ENCODE measurements around the gene ADGRG3. TPM values are rescaled to one million over a fixed set of nuclear protein-coding genes. Genes with fewer than 3 reads are reported as not detected.
A peak's percentile ranks its signal among the peaks of the same experiment; 100 is the strongest.

Gene ADGRG3
- total and polyA plus RNA-seq, 9 of the 15 experiments (the other 6 are each of a cell fraction or from before 2014, with no cell fraction given), result 0.09 to 0.52 (median 0.14) TPM; not detected in 3

GRCh38 chr16:57682809-57683635 is 14.9 kb downstream of the ADGRG3 start (continued):
- no peak for TF ChIP-seq TSHZ1 (CRISPR knock-in tag; IDR thresholded peaks at IDR 0.05)
- no peak for TF ChIP-seq ZNF644 (tag; IDR thresholded peaks at IDR 0.05; ENCODE audit: low read depth)
- no peak for TF ChIP-seq TFE3 (CRISPR knock-in tag; IDR thresholded peaks at IDR 0.05)
- no peak for TF ChIP-seq BACH1 (tag; IDR thresholded peaks at IDR 0.05)
- TF ChIP-seq ADNP (tag; IDR thresholded peaks at IDR 0.05), result no peak
- no peak for TF ChIP-seq CCNT2 (IDR thresholded peaks at IDR 0.05; ENCODE audit: borderline replicate concordance, extremely low read depth, insufficient read length, low read depth, low read length)
- no peak for TF ChIP-seq HMGXB4 (CRISPR knock-in tag; IDR thresholded peaks at IDR 0.05)
- no peak for TF ChIP-seq SMAD3 (CRISPR knock-in tag; conservative IDR thresholded peaks at IDR 0.05)
- no peak for TF ChIP-seq ZNF551 (CRISPR knock-in tag; IDR thresholded peaks at IDR 0.05)
- no peak for TF ChIP-seq ZNF785 (CRISPR knock-in tag; IDR thresholded peaks at IDR 0.05)
- no peak for TF ChIP-seq ZKSCAN8 (CRISPR knock-in tag; IDR thresholded peaks at IDR 0.05)
- TF ChIP-seq FOXA3 (CRISPR knock-in tag; conservative IDR thresholded peaks at IDR 0.05 in 1 of 2, IDR thresholded peaks at IDR 0.05 in 1 of 2), result no peak
- 0 out of 2 replicates have a peak, but pooled peaks have one; percentile 23 for TF ChIP-seq LARP7 (IDR thresholded peaks at IDR 0.05)
- no peak for TF ChIP-seq BRD4 (IDR thresholded peaks at IDR 0.05)
- TF ChIP-seq ZBTB9 (CRISPR knock-in tag; IDR thresholded peaks at IDR 0.05), result no peak
- no peak for TF ChIP-seq MAFG (tag; conservative IDR thresholded peaks at IDR 0.05)
- TF ChIP-seq NELFE (IDR thresholded peaks at IDR 0.05; ENCODE audit: insufficient read depth, insufficient read length), result no peak
- TF ChIP-seq MCM5 (IDR thresholded peaks at IDR 0.05; ENCODE audit: low read depth), result no peak
